HG03108 (cell line): ENCODE data around the gene AFF1.

Source experiments
- ATAC-seq: cut with Tn5 transposase; IDR thresholded peaks from one replicate; pipeline ENCODE4 v1.9.1; 2021; ENCODE audit warnings: moderate library complexity; ENCODE audit not compliant: unreplicated experiment

Gene AFF1

GRCh38 chr4:87108142-87108546 lies 173.3 kb downstream of the AFF1 start:
- no peak for ATAC-seq

GRCh38 chr4:87109121-87109520 lies 174.3 kb downstream of the AFF1 start:
- ATAC-seq = no peak

- no peak for ATAC-seq
Observed at GRCh38 chr4:87109945-87110344, 175.1 kb downstream of the AFF1 start.

GRCh38 chr4:87112063-87112462 lies 177.3 kb downstream of the AFF1 start:
- no peak for ATAC-seq

- no peak for ATAC-seq
Observed at GRCh38 chr4:87114245-87115062, 179.6 kb downstream of the AFF1 start.

- no peak for ATAC-seq
Observed at GRCh38 chr4:87116231-87116630, 181.4 kb downstream of the AFF1 start.

GRCh38 chr4:87117051-87117731 lies 182.4 kb downstream of the AFF1 start:
- no peak for ATAC-seq

- ATAC-seq = no peak
Observed at GRCh38 chr4:87117732-87118075, 182.9 kb downstream of the AFF1 start.

GRCh38 chr4:87118421-87118820 lies 183.6 kb downstream of the AFF1 start:
- no peak for ATAC-seq

GRCh38 chr4:87118826-87119225 lies 184.0 kb downstream of the AFF1 start:
- no peak for ATAC-seq

- ATAC-seq = no peak
Observed at GRCh38 chr4:87120010-87120409, 185.2 kb downstream of the AFF1 start.

- no peak for ATAC-seq
Observed at GRCh38 chr4:87120411-87121162, 185.8 kb downstream of the AFF1 start.

- ATAC-seq = no peak
Observed at GRCh38 chr4:87121341-87122065, 186.7 kb downstream of the AFF1 start.

GRCh38 chr4:87122252-87122651 lies 187.4 kb downstream of the AFF1 start:
- no peak for ATAC-seq

- no peak for ATAC-seq
Observed at GRCh38 chr4:87126056-87126455, 191.2 kb downstream of the AFF1 start.

GRCh38 chr4:87128006-87128705 lies 193.3 kb downstream of the AFF1 start:
- ATAC-seq = no peak

GRCh38 chr4:87129681-87130080 lies 194.9 kb downstream of the AFF1 start:
- ATAC-seq = no peak

GRCh38 chr4:87130985-87131703 lies 196.3 kb downstream of the AFF1 start:
- no peak for ATAC-seq

- no peak for ATAC-seq
Observed at GRCh38 chr4:87132035-87132434, 197.2 kb downstream of the AFF1 start.

- no peak for ATAC-seq
Observed at GRCh38 chr4:87133183-87133582, 198.4 kb downstream of the AFF1 start.
